ENCODE measurements around the gene PTGER4. TPM values are rescaled to one million over a fixed set of nuclear protein-coding genes. Genes with fewer than 3 reads are reported as not detected.
A peak's percentile ranks its signal among the peaks of the same experiment; 100 is the strongest.
"Not testable (repeated sequence)": the region's sequence is repeated elsewhere in the genome, so short reads cannot be mapped to it uniquely, and the experiment has no call there.

Gene PTGER4
- total and polyA plus RNA-seq, 2 donors: 22.8 to 25.2 TPM

- peak overlapping the region; percentile 78 to 83 for H3K27ac ChIP-seq (ENCODE audit: low read depth in 1 of 2, low read length in 1 of 2)
Measured at GRCh38 chr5:40649463-40650030, 30.2 kb upstream of the PTGER4 start.

DNA sequence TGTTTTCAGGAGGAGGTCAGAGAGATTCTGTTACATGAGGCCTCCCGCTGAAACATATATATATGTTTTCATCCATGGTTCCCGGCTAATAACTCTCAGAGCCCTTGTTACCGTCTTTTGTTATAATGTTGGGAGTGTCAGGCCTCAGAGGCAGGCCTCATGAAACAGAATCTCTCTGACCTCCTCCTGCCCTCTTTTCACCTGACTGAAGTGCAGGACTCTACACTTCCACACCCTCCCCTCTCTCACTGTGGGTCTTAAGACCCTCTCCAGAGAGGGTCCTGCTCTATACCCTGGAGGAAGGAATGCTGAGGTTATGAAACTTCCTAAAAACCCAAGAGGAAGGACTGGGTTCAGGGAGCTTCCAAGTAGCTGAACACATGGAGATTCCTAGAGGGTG, 28.5 kb upstream of the PTGER4 start:
- Histone ChIP-seq H3K27me3 (ENCODE audit: control insufficient read depth in 2 of 2, insufficient read depth in 1 of 2, low read length in 1 of 2) (no peaks in the 10 kb centered on the region), H3K4me1 (ENCODE audit: control insufficient read depth in 2 of 2, insufficient read depth in 2 of 2, low read length in 2 of 2) (peaks cover 24 to 30% of the 10 kb centered on the region in 2 donors), H3K36me3 (ENCODE audit: control insufficient read depth in 2 of 2, insufficient read depth in 2 of 2, low read length in 1 of 2) (no peaks in the 10 kb centered on the region), H3K4me3 (ENCODE audit: low read length in 2 of 2) (no peak overlapping the region), H3K27ac (ENCODE audit: low read depth in 1 of 2, low read length in 1 of 2) (no peak overlapping the region), H3K9me3 (ENCODE audit: control insufficient read depth in 2 of 2, insufficient read depth in 1 of 2, low read length in 1 of 2) (no peaks in the 10 kb centered on the region)
- DNase-seq (ENCODE audit: low read depth in 6 of 9, low spot score in 9 of 9): no peak
- WGBS: 96% methylated on average over 3 of the region's 3 CpGs

More at GRCh38 chr5:40649463-40650030, 30.2 kb upstream of the PTGER4 start:
- Histone ChIP-seq H3K9me3 (ENCODE audit: control insufficient read depth in 2 of 2, insufficient read depth in 1 of 2, low read length in 1 of 2) (no peaks in the 10 kb centered on the region), H3K27me3 (ENCODE audit: control insufficient read depth in 2 of 2, insufficient read depth in 1 of 2, low read length in 1 of 2) (no peaks in the 10 kb centered on the region), H3K36me3 (ENCODE audit: control insufficient read depth in 2 of 2, insufficient read depth in 2 of 2, low read length in 1 of 2) (no peaks in the 10 kb centered on the region), H3K4me3 (ENCODE audit: low read length in 2 of 2) (no peak overlapping the region), H3K4me1 (ENCODE audit: control insufficient read depth in 2 of 2, insufficient read depth in 2 of 2, low read length in 2 of 2) (peaks cover 22 to 29% of the 10 kb centered on the region in 2 donors)
- peak in 2 of 9 donors; percentile 52 to 77 for DNase-seq (ENCODE audit: low read depth in 6 of 9, low spot score in 9 of 9)
- 30% methylated on average over 4 of the region's 4 CpGs for WGBS

DNA sequence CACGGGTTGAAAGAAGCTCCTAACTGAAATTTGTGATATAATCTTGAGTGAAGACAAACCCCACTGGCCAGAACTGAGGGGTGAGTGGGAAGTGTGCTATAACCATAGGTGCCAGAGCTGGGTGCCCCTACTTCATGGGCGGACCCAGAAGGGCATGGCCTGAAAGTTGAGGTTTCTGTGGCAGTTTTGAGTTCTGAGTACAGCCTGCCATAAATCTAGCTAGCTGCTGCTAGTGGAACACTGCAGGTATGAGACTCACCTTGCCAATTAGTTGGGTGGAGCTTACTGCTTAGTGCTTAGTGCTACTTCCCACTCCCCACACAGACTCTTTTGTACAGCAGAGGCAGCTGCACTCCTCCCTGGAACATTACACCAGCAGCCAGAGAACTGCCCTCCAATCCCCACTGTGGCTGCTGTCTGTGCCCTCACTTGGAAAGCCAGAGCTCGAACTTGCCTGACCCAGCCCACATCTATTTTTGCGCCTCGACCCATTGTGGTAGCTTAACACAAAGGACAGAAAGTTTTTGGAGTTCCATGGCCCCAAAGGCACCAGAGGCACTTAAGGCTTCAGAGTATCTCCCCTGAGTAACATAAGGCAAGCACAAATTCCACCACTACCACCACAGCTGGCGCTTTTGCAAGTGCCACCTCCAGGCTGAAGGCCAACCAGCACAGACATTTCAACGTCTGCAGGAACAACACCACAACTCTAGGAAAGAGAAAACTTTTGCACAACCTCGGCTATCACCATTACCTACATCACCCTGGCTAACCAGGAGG, 27.1 kb upstream of the PTGER4 start:
- Histone ChIP-seq H3K36me3 (ENCODE audit: control insufficient read depth in 2 of 2, insufficient read depth in 2 of 2, low read length in 1 of 2) (no peaks in the 10 kb centered on the region), H3K27ac (ENCODE audit: low read depth in 1 of 2, low read length in 1 of 2) (peak overlapping the region; percentile 67 to 73), H3K4me3 (ENCODE audit: low read length in 2 of 2) (no peak overlapping the region), H3K9me3 (ENCODE audit: control insufficient read depth in 2 of 2, insufficient read depth in 1 of 2, low read length in 1 of 2) (no peaks in the 10 kb centered on the region), H3K27me3 (ENCODE audit: control insufficient read depth in 2 of 2, insufficient read depth in 1 of 2, low read length in 1 of 2) (no peaks in the 10 kb centered on the region), H3K4me1 (ENCODE audit: control insufficient read depth in 2 of 2, insufficient read depth in 2 of 2, low read length in 2 of 2) (peaks cover 24 to 30% of the 10 kb centered on the region in 2 donors)
- peak in 2 of 9 donors; percentile 22 to 64 for DNase-seq (ENCODE audit: low read depth in 6 of 9, low spot score in 9 of 9)
- 57% methylated on average over 8 of the region's 8 CpGs for WGBS

GRCh38 chr5:40653221-40654022, 26.3 kb upstream of the PTGER4 start:
- no peak overlapping the region for H3K4me3 ChIP-seq (ENCODE audit: low read length in 2 of 2)
- peak in 1 of 9 donors; percentile 79 for DNase-seq (ENCODE audit: low read depth in 6 of 9, low spot score in 9 of 9)
- H3K27ac ChIP-seq (ENCODE audit: low read depth in 1 of 2, low read length in 1 of 2): peak overlapping the region; percentile 67 to 73
- H3K4me1 ChIP-seq (ENCODE audit: control insufficient read depth in 2 of 2, insufficient read depth in 2 of 2, low read length in 2 of 2): peaks cover 24 to 30% of the 10 kb centered on the region in 2 donors
- 55% methylated on average over 4 of the region's 4 CpGs for WGBS
- H3K36me3 ChIP-seq (ENCODE audit: control insufficient read depth in 2 of 2, insufficient read depth in 2 of 2, low read length in 1 of 2): no peaks in the 10 kb centered on the region
- H3K9me3 ChIP-seq (ENCODE audit: control insufficient read depth in 2 of 2, insufficient read depth in 1 of 2, low read length in 1 of 2): no peaks in the 10 kb centered on the region
- no peaks in the 10 kb centered on the region for H3K27me3 ChIP-seq (ENCODE audit: control insufficient read depth in 2 of 2, insufficient read depth in 1 of 2, low read length in 1 of 2)

DNA sequence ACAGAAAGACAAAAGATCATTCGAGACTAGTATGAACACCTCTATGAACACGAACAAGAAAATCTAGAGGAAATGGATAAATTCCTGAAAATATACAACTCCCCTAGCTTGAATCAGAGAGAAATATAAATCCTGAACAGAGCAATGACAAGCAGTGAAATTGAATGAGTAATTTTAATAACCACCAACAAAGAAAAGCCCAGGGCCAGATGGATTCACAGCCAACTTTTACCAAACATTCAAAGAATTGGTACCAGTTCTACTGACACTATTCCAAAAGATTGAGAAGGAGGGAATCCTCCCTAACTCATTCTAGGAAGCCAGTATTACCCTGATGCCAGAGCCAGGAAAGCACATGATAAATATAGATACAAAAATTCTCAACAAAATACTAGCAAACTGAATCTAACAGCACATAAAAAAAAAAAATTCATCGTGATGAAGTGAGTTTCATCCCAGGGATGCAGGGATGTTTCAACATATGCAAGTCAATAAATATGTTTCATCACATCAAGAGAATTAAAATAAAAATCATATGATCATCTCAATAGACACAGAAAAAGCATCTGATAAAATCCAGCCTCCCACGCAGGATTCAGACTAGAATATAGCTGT, 25.2 kb upstream of the PTGER4 start:
- Histone ChIP-seq H3K9me3 (ENCODE audit: control insufficient read depth in 2 of 2, insufficient read depth in 1 of 2, low read length in 1 of 2) (no peaks in the 10 kb centered on the region), H3K4me1 (ENCODE audit: control insufficient read depth in 2 of 2, insufficient read depth in 2 of 2, low read length in 2 of 2) (peaks cover 24 to 30% of the 10 kb centered on the region in 2 donors), H3K27me3 (ENCODE audit: control insufficient read depth in 2 of 2, insufficient read depth in 1 of 2, low read length in 1 of 2) (no peaks in the 10 kb centered on the region), H3K4me3 (ENCODE audit: low read length in 2 of 2) (no peak overlapping the region), H3K27ac (ENCODE audit: low read depth in 1 of 2, low read length in 1 of 2) (peak overlapping the region; percentile 49 to 73), H3K36me3 (ENCODE audit: control insufficient read depth in 2 of 2, insufficient read depth in 2 of 2, low read length in 1 of 2) (no peaks in the 10 kb centered on the region)
- WGBS: 77% methylated on average over 4 of the region's 4 CpGs
- no peak for DNase-seq (ENCODE audit: low read depth in 6 of 9, low spot score in 9 of 9)

DNA sequence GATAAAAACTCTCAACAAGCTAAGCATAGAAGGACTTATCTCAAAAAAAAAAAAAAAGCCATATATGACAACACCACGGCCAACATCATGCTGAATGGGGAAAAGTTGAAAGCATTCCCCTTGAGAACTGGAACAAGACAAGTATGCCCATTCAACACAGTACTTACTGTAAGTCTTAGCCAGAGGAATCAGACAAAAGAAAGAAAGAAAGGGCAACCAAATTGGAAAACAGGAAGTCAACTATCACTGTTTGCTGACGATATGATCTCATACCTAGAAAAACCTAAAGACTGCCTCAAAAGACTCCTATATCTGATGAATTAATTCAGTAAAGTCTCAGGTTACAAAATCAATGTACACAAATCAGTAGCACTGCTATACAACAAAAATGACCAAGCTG, 24.6 kb upstream of the PTGER4 start:
- Histone ChIP-seq H3K9me3 (ENCODE audit: control insufficient read depth in 2 of 2, insufficient read depth in 1 of 2, low read length in 1 of 2) (no peaks in the 10 kb centered on the region), H3K4me1 (ENCODE audit: control insufficient read depth in 2 of 2, insufficient read depth in 2 of 2, low read length in 2 of 2) (peaks cover 19 to 23% of the 10 kb centered on the region in 2 donors), H3K4me3 (ENCODE audit: low read length in 2 of 2) (no peak overlapping the region), H3K27ac (ENCODE audit: low read depth in 1 of 2, low read length in 1 of 2) (peak overlapping the region in 1 of 2 donors; percentile 73), H3K36me3 (ENCODE audit: control insufficient read depth in 2 of 2, insufficient read depth in 2 of 2, low read length in 1 of 2) (no peaks in the 10 kb centered on the region), H3K27me3 (ENCODE audit: control insufficient read depth in 2 of 2, insufficient read depth in 1 of 2, low read length in 1 of 2) (no peaks in the 10 kb centered on the region)
- DNase-seq (ENCODE audit: low read depth in 6 of 9, low spot score in 9 of 9): no peak
- WGBS: 22% methylated on average over 2 of the region's 2 CpGs

GRCh38 chr5:40656091-40656490, 23.6 kb upstream of the PTGER4 start:
- not testable (repeated sequence) for H3K9me3 ChIP-seq (ENCODE audit: control insufficient read depth in 2 of 2, insufficient read depth in 1 of 2, low read length in 1 of 2); DNase-seq (ENCODE audit: low read depth in 6 of 9, low spot score in 9 of 9); H3K27me3 ChIP-seq (ENCODE audit: control insufficient read depth in 2 of 2, insufficient read depth in 1 of 2, low read length in 1 of 2); H3K36me3 ChIP-seq (ENCODE audit: control insufficient read depth in 2 of 2, insufficient read depth in 2 of 2, low read length in 1 of 2); H3K27ac ChIP-seq (ENCODE audit: low read depth in 1 of 2, low read length in 1 of 2); H3K4me3 ChIP-seq (ENCODE audit: low read length in 2 of 2)
- H3K4me1 ChIP-seq (ENCODE audit: control insufficient read depth in 2 of 2, insufficient read depth in 2 of 2, low read length in 2 of 2): peaks cover 19 to 23% of the 10 kb centered on the region in 2 donors

- peaks cover 19 to 23% of the 10 kb centered on the region in 2 donors for H3K4me1 ChIP-seq (ENCODE audit: control insufficient read depth in 2 of 2, insufficient read depth in 2 of 2, low read length in 2 of 2)
- no peak for DNase-seq (ENCODE audit: low read depth in 6 of 9, low spot score in 9 of 9)
- H3K36me3 ChIP-seq (ENCODE audit: control insufficient read depth in 2 of 2, insufficient read depth in 2 of 2, low read length in 1 of 2): no peaks in the 10 kb centered on the region
- no peak overlapping the region for H3K27ac ChIP-seq (ENCODE audit: low read depth in 1 of 2, low read length in 1 of 2)
- H3K9me3 ChIP-seq (ENCODE audit: control insufficient read depth in 2 of 2, insufficient read depth in 1 of 2, low read length in 1 of 2): no peaks in the 10 kb centered on the region
- H3K27me3 ChIP-seq (ENCODE audit: control insufficient read depth in 2 of 2, insufficient read depth in 1 of 2, low read length in 1 of 2): no peaks in the 10 kb centered on the region
- H3K4me3 ChIP-seq (ENCODE audit: low read length in 2 of 2): no peak overlapping the region
Measured at GRCh38 chr5:40656766-40657165, 22.9 kb upstream of the PTGER4 start.

All from thymus (tissue), 11 donors.